Activated CD4-positive, alpha-beta memory T cell treated with anti-CD3 and anti-CD28 coated beads, Interleukin-2, amount 10 ng/mL, durations not matched to agents 7 days and 5 days (primary cell): Measurements from ENCODE around the gene ANO8. TPM values are rescaled to one million over a fixed set of nuclear protein-coding genes. Genes with fewer than 3 reads are reported as not detected.
A peak's percentile ranks its signal among the peaks of the same experiment; 100 is the strongest.
"Not testable (repeated sequence)": the region's sequence is repeated elsewhere in the genome, so short reads cannot be mapped to it uniquely, and the experiment has no call there.

ENCODE experiments used
- CTCF ChIA-PET: fragments of 350-600 bp; sonication (Branson Sonifier 250); formaldehyde crosslinking; loops from one replicate; lab custom pipeline; 2021; ENCODE audit warnings: antibody characterized with exemption, inconsistent platforms; lab: Charles Lee
- POLR2A ChIA-PET: fragments of 350-600 bp; sonication (Branson Sonifier 250); formaldehyde crosslinking; loops from one replicate; lab custom pipeline; 2021; ENCODE audit warnings: antibody characterized with exemption; lab: Charles Lee
- DNase-seq: peaks from one replicate; pipeline ENCODE4 v3.0.0-alpha.2; 2020
- H3K27ac Mint-ChIP-seq: one replicate; pipeline ENCODE4 v1.8.0; 2021; ENCODE audit warnings: mild to moderate bottlenecking, mixed read lengths
- H3K27me3 Mint-ChIP-seq: one replicate; pipeline ENCODE4 v1.8.0; 2021; ENCODE audit warnings: mixed read lengths
- H3K36me3 Mint-ChIP-seq: one replicate; pipeline ENCODE4 v1.8.0; 2021; ENCODE audit warnings: low read depth, mixed read lengths
- H3K4me1 Mint-ChIP-seq: one replicate; pipeline ENCODE4 v1.8.0; 2021; ENCODE audit warnings: mixed read lengths
- H3K4me3 Mint-ChIP-seq: one replicate; pipeline ENCODE4 v1.8.0; 2021; ENCODE audit warnings: mild to moderate bottlenecking, mixed read lengths
- H3K9me3 Mint-ChIP-seq: one replicate; pipeline ENCODE4 v1.8.0; 2021; ENCODE audit warnings: mixed read lengths
- total RNA-seq, 2 experiments: library from RNA; stranded (reverse); gene quantifications; one replicate each; pipeline ENCODE4 v1.2.3, GENCODE V29; 2021

Gene ANO8
- total RNA-seq, 2 experiments from 2014 or later: 20.2 TPM

- ChIA-PET CTCF (no interaction called here), POLR2A (interaction anchor here (1.2 kb wide), 1 partner anchor 34 kb away, joined by 3 read pairs; the partner anchor contains the start of gene BABAM1)
- Mint-ChIP-seq H3K27me3 (no peaks in the 10 kb centered on the region), H3K9me3 (no peaks in the 10 kb centered on the region), H3K27ac (no peak overlapping the region), H3K36me3 (peaks cover 7% of the 10 kb centered on the region), H3K4me3 (no peak overlapping the region), H3K4me1 (peaks cover 30% of the 10 kb centered on the region)
- DNase-seq: no peak
Measured at GRCh38 chr19:17300992-17301619, 33.5 kb downstream of the ANO8 start.

- peaks cover 7% of the 10 kb centered on the region for H3K36me3 Mint-ChIP-seq
- H3K27me3 Mint-ChIP-seq: no peaks in the 10 kb centered on the region
- no peak for DNase-seq
- no peak overlapping the region for H3K4me3 Mint-ChIP-seq
- no peak overlapping the region for H3K27ac Mint-ChIP-seq
- peaks cover 13% of the 10 kb centered on the region for H3K4me1 Mint-ChIP-seq
- ChIA-PET POLR2A (no interaction called here), CTCF (interaction anchor here (0.7 kb wide), 1 partner anchor 169 kb away, joined by 3 read pairs; no protein-coding TSS in a partner anchor)
- no peaks in the 10 kb centered on the region for H3K9me3 Mint-ChIP-seq
Measured at GRCh38 chr19:17296976-17297375, 37.7 kb downstream of the ANO8 start.

GRCh38 chr19:17296273-17296672 lies 38.4 kb downstream of the ANO8 start:
- ChIA-PET POLR2A (no interaction called here), CTCF (interaction anchor here (0.6 kb wide), 2 partner anchors 9 to 16 kb away, joined by 4 to 5 read pairs; no protein-coding TSS in a partner anchor)
- H3K27ac Mint-ChIP-seq: no peak overlapping the region
- no peak for DNase-seq
- H3K4me1 Mint-ChIP-seq: peaks cover 15% of the 10 kb centered on the region
- H3K4me3 Mint-ChIP-seq: no peak overlapping the region
- H3K27me3 Mint-ChIP-seq: no peaks in the 10 kb centered on the region
- peaks cover 7% of the 10 kb centered on the region for H3K36me3 Mint-ChIP-seq
- H3K9me3 Mint-ChIP-seq: no peaks in the 10 kb centered on the region

GRCh38 chr19:17295551-17295950 lies 39.1 kb downstream of the ANO8 start:
- H3K4me1 Mint-ChIP-seq: peaks cover 15% of the 10 kb centered on the region
- CTCF ChIA-PET: interaction anchor here (0.6 kb wide), 2 partner anchors 10 to 15 kb away, joined by 4 to 5 read pairs; no protein-coding TSS in a partner anchor

GRCh38 chr19:17294051-17294891 lies 40.4 kb downstream of the ANO8 start:
- Mint-ChIP-seq H3K9me3 (no peaks in the 10 kb centered on the region), H3K36me3 (peaks cover 7% of the 10 kb centered on the region), H3K27ac (no peak overlapping the region), H3K4me1 (peaks cover 15% of the 10 kb centered on the region), H3K4me3 (no peak overlapping the region), H3K27me3 (peaks cover 3% of the 10 kb centered on the region)
- ChIA-PET POLR2A (interaction anchor here (1.1 to 2.9 kb wide), 2 partner anchors 10 to 215 kb away, joined by 3 to 13 read pairs; partner anchors contain the start of gene ABHD8), CTCF (interaction anchor here (1.1 kb wide), 1 partner anchor 92 kb away, joined by 5 read pairs; no protein-coding TSS in a partner anchor)
- DNase-seq: peak; percentile 66

More at GRCh38 chr19:17295551-17295950, 39.1 kb downstream of the ANO8 start:
- H3K36me3 Mint-ChIP-seq, H3K27me3 Mint-ChIP-seq, H3K9me3 Mint-ChIP-seq, POLR2A ChIA-PET, H3K4me3 Mint-ChIP-seq, DNase-seq, H3K27ac Mint-ChIP-seq: not testable (repeated sequence)

- H3K27ac Mint-ChIP-seq: no peak overlapping the region
- peaks cover 7% of the 10 kb centered on the region for H3K36me3 Mint-ChIP-seq
- H3K4me1 Mint-ChIP-seq: peaks cover 15% of the 10 kb centered on the region
- peaks cover 3% of the 10 kb centered on the region for H3K27me3 Mint-ChIP-seq
- CTCF ChIA-PET: interaction anchor here (0.8 to 1.8 kb wide), 12 partner anchors 10 to 126 kb away, joined by 3 to 11 read pairs (median 6); partner anchors contain the start of genes ABHD8, ANO8, BABAM1 and MRPL34
- no peak overlapping the region for H3K4me3 Mint-ChIP-seq
- no peaks in the 10 kb centered on the region for H3K9me3 Mint-ChIP-seq
- POLR2A ChIA-PET: interaction anchor here (2.0 to 2.9 kb wide), 2 partner anchors 10 to 13 kb away, joined by 5 to 13 read pairs; partner anchors contain the start of gene ABHD8
- DNase-seq: no peak
Measured at GRCh38 chr19:17293605-17294004, 41.0 kb downstream of the ANO8 start.

- Mint-ChIP-seq H3K9me3 (no peaks in the 10 kb centered on the region), H3K27ac (peak overlapping the region; percentile 40), H3K4me3 (peak overlapping the region; percentile 83), H3K4me1 (peaks cover 15% of the 10 kb centered on the region), H3K27me3 (peaks cover 3% of the 10 kb centered on the region), H3K36me3 (peaks cover 2% of the 10 kb centered on the region)
- POLR2A ChIA-PET: interaction anchor here (0.8 to 2.9 kb wide), 8 partner anchors 11 to 96 kb away, joined by 3 to 13 read pairs (median 4); partner anchors contain the start of genes ABHD8, ANKLE1 and DDA1
- CTCF ChIA-PET: interaction anchor here (0.6 to 2.6 kb wide), 22 partner anchors 9 to 127 kb away, joined by 3 to 15 read pairs (median 4); partner anchors contain the start of genes ABHD8, ANKLE1, ANO8 and BABAM1
- peak; percentile 82 for DNase-seq
Measured at GRCh38 chr19:17292301-17293074, 42.2 kb downstream of the ANO8 start.

- Mint-ChIP-seq H3K9me3 (no peaks in the 10 kb centered on the region), H3K36me3 (peaks cover 2% of the 10 kb centered on the region), H3K27ac (no peak overlapping the region), H3K4me1 (peaks cover 12% of the 10 kb centered on the region), H3K27me3 (peaks cover 3% of the 10 kb centered on the region), H3K4me3 (no peak overlapping the region)
- peak; percentile 55 for DNase-seq
- CTCF ChIA-PET: interaction anchor here (2.2 kb wide), 1 partner anchor 16 kb away, joined by 5 read pairs; the partner anchor contains the start of gene MRPL34
- POLR2A ChIA-PET: interaction anchor here (1.2 to 2.9 kb wide), 2 partner anchors 9 to 22 kb away, joined by 3 to 8 read pairs; partner anchors contain the start of genes ANKLE1 and BABAM1
Measured at GRCh38 chr19:17289489-17289888, 45.2 kb downstream of the ANO8 start.

GRCh38 chr19:17286752-17287151 lies 47.9 kb downstream of the ANO8 start:
- DNase-seq: no peak
- Mint-ChIP-seq H3K36me3 (peaks cover 10% of the 10 kb centered on the region), H3K9me3 (no peaks in the 10 kb centered on the region), H3K4me3 (no peak overlapping the region), H3K27me3 (peaks cover 3% of the 10 kb centered on the region), H3K4me1 (peaks cover 9% of the 10 kb centered on the region), H3K27ac (no peak overlapping the region)
- ChIA-PET POLR2A (no interaction called here), CTCF (no interaction called here)

GRCh38 chr19:17286263-17286662 lies 48.4 kb downstream of the ANO8 start:
- Mint-ChIP-seq H3K27me3 (peaks cover 3% of the 10 kb centered on the region), H3K27ac (no peak overlapping the region), H3K9me3 (no peaks in the 10 kb centered on the region), H3K4me1 (peaks cover 10% of the 10 kb centered on the region), H3K4me3 (no peak overlapping the region), H3K36me3 (peaks cover 10% of the 10 kb centered on the region)
- CTCF ChIA-PET: no interaction called here
- POLR2A ChIA-PET: no interaction called here
- no peak for DNase-seq

GRCh38 chr19:17285415-17286135 lies 49.1 kb downstream of the ANO8 start:
- Mint-ChIP-seq H3K27ac (no peak overlapping the region), H3K4me3 (no peak overlapping the region), H3K36me3 (peaks cover 10% of the 10 kb centered on the region), H3K4me1 (peaks cover 12% of the 10 kb centered on the region), H3K9me3 (no peaks in the 10 kb centered on the region), H3K27me3 (peaks cover 3% of the 10 kb centered on the region)
- no peak for DNase-seq
- ChIA-PET CTCF (interaction anchor here (0.8 kb wide), 1 partner anchor 234 kb away, joined by 3 read pairs; no protein-coding TSS in a partner anchor), POLR2A (no interaction called here)
